Measurements from ENCODE around the gene ZFR. TPM values are rescaled to one million over a fixed set of nuclear protein-coding genes. Genes with fewer than 3 reads are reported as not detected.

The ZFR gene
- total and polyA plus RNA-seq, 7 donors: 25.8 to 99.9 (median 71.8) TPM

DNA sequence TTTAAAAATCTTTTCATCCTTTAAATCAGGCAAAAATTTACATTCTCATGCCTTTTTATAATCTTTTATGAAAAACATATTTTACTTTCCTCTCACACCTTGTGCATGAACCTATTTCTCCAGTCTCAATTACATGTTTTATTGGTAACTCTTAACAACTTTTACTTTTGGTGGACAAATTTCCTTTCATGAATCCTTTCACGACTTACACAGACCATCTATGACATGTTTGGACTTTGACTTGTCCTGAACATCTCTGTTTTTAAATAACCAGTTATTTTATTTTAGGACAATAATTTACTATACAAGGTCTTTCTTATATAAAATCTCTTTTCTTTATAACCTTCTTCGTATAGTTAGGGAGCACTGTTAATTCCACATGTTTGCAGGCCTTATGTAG lies 105.3 kb downstream of the ZFR start:
- H3K27ac ChIP-seq: no peak overlapping the region
- H3K9me3 ChIP-seq: no peaks in the 10 kb centered on the region
- DNase-seq: no peak
- intact Hi-C loops (cut with DNase I): no loop called here
- no peak for TF ChIP-seq POLR2A (IDR thresholded peaks at IDR 0.05)
- TF ChIP-seq, protein P1, sequence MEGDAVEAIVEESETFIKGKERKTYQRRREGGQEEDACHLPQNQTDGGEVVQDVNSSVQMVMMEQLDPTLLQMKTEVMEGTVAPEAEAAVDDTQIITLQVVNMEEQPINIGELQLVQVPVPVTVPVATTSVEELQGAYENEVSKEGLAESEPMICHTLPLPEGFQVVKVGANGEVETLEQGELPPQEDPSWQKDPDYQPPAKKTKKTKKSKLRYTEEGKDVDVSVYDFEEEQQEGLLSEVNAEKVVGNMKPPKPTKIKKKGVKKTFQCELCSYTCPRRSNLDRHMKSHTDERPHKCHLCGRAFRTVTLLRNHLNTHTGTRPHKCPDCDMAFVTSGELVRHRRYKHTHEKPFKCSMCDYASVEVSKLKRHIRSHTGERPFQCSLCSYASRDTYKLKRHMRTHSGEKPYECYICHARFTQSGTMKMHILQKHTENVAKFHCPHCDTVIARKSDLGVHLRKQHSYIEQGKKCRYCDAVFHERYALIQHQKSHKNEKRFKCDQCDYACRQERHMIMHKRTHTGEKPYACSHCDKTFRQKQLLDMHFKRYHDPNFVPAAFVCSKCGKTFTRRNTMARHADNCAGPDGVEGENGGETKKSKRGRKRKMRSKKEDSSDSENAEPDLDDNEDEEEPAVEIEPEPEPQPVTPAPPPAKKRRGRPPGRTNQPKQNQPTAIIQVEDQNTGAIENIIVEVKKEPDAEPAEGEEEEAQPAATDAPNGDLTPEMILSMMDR (IDR thresholded peaks at IDR 0.05): no peak
- TF ChIP-seq EP300 (IDR thresholded peaks at IDR 0.05): no peak
- TF ChIP-seq POLR2AphosphoS5 (IDR thresholded peaks at IDR 0.05): no peak
- no peaks in the 10 kb centered on the region for H3K4me1 ChIP-seq
- 81 to 89% methylated on average over 2 of the region's 2 CpGs for WGBS, 2 donors
- no peaks in the 10 kb centered on the region for H3K27me3 ChIP-seq
- H3K4me3 ChIP-seq: no peak overlapping the region
- H3K36me3 ChIP-seq: no peaks in the 10 kb centered on the region

DNA sequence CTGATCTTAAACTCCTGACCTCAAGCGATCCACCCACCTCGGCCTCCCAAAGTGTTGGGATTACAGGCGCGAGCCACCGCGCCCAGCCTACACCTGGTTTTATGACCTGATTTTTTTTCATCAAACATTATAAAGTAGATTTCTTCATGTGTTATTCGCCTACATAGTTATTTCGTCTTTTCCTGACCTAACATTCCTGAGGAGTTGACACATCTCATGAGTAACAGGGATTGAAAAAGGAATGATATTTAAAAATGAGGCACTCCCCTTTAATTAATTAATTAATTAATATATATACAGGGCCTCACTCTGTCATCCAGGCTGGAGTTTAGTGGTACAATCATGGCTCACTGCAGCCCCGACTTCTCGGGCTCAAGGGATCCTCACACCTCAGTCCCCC lies 111.6 kb downstream of the ZFR start:
- H3K4me3 ChIP-seq: no peak overlapping the region
- H3K27me3 ChIP-seq: no peaks in the 10 kb centered on the region
- DNase-seq: no peak
- H3K4me1 ChIP-seq: peaks cover 0 to 16% (median 10%) of the 10 kb centered on the region in 4 donors
- no peak for TF ChIP-seq POLR2A (IDR thresholded peaks at IDR 0.05)
- no peak for TF ChIP-seq EP300 (IDR thresholded peaks at IDR 0.05)
- TF ChIP-seq POLR2AphosphoS5 (IDR thresholded peaks at IDR 0.05): no peak
- TF ChIP-seq, protein P1 (IDR thresholded peaks at IDR 0.05): no peak
- H3K36me3 ChIP-seq: no peaks in the 10 kb centered on the region
- intact Hi-C loops (cut with DNase I): no loop called here
- no peaks in the 10 kb centered on the region for H3K9me3 ChIP-seq
- WGBS, 2 donors: 32 to 77% methylated on average over 10 of the region's 10 CpGs
- no peak overlapping the region for H3K27ac ChIP-seq

DNA sequence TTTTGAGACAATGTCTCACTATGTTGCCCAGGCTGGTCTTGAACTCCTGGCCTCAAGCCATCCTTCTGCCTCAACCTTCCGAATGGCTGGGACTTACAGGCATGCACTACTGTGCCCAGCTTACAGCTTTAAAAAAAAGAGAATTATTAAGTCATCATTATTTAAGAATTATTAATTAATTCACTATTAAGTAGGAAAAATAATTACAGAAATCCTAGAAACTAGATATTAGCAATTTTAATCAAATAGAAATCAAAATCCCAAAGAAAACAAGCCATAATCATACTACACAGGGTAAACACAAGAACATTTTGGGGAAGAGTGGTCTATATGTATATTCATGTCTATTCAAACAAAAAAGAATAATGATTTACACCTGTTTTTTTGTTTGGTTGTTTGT lies 112.2 kb downstream of the ZFR start:
- 35 to 82% methylated on average over 1 of the region's 1 CpG for WGBS, 2 donors
- Histone ChIP-seq H3K36me3 (no peaks in the 10 kb centered on the region), H3K27ac (no peak overlapping the region), H3K27me3 (no peaks in the 10 kb centered on the region), H3K4me3 (no peak overlapping the region), H3K9me3 (no peaks in the 10 kb centered on the region), H3K4me1 (peaks cover 0 to 16% (median 10%) of the 10 kb centered on the region in 4 donors)
- intact Hi-C loops (cut with DNase I): no loop called here
- DNase-seq: no peak
- TF ChIP-seq POLR2AphosphoS5 (IDR thresholded peaks at IDR 0.05) (no peak), EP300 (IDR thresholded peaks at IDR 0.05) (no peak), POLR2A (IDR thresholded peaks at IDR 0.05) (no peak)
- TF ChIP-seq, protein P1 (IDR thresholded peaks at IDR 0.05): no peak

DNA sequence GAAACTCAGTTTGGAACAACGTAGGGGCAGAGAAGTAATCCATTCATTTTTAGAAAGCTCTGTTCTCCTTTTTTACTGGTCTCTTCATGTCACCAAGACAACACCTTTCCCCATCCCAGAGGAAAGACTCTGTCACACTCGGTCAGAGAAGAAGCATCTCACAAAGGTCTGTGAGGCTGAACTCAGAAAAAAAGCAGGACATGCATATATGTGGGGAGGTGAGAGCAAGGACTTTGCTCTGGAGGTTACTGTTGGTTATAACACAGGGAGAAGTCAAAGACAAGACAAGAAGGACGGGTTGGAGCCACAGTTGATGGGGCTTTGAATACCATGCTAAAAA lies 112.6 kb downstream of the ZFR start:
- Histone ChIP-seq H3K27ac (no peak overlapping the region), H3K27me3 (no peaks in the 10 kb centered on the region), H3K4me1 (peaks cover 0 to 16% (median 10%) of the 10 kb centered on the region in 4 donors), H3K4me3 (no peak overlapping the region), H3K36me3 (no peaks in the 10 kb centered on the region), H3K9me3 (no peaks in the 10 kb centered on the region)
- 16 to 56% methylated on average over 3 of the region's 3 CpGs for WGBS, 2 donors
- intact Hi-C loops (cut with DNase I): no loop called here
- DNase-seq: no peak
- TF ChIP-seq EP300 (IDR thresholded peaks at IDR 0.05) (no peak), POLR2A (IDR thresholded peaks at IDR 0.05) (no peak), POLR2AphosphoS5 (IDR thresholded peaks at IDR 0.05) (no peak)
- TF ChIP-seq, protein P1 (IDR thresholded peaks at IDR 0.05): no peak

DNA sequence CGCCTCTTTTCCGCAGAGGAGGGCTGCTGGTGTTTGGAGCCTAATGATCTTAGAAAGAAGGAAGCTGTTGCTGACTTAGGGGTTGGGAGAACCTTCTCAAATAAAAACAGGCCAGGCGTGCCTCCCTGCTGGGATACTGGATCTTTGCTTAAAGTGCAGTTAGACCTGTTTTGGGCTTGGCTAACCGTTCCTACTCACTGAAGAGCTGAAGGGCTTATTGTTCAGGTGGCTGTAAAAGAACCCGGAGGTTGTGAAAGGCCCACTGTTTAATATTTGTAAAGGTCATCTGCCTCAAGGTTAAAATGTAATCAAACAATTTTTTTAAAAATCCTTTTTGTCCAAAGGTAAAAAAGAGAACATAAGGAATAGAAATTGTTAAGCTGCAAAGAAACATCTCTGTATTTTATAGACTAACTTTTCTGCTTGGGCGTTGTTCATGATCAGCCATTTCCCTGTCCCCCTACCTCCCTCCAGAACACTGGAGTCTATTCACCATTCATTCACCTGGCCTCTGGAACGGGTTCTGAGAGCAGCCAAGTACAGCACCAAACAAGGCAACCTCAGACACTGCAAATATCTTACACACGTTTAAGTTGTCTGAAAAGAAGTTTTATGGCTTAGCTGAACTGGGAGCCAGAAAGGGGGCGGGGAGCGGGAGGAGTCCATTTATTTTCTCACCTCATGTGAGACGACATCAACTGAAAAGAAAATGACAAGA lies 113.2 kb downstream of the ZFR start:
- intact Hi-C loops (cut with DNase I): no loop called here
- WGBS, 2 donors: 17 to 57% methylated on average over 11 of the region's 11 CpGs
- no peaks in the 10 kb centered on the region for H3K36me3 ChIP-seq
- no peaks in the 10 kb centered on the region for H3K27me3 ChIP-seq
- no peaks in the 10 kb centered on the region for H3K9me3 ChIP-seq
- peaks cover 0 to 16% (median 10%) of the 10 kb centered on the region in 4 donors for H3K4me1 ChIP-seq
- DNase-seq: no peak
- H3K27ac ChIP-seq: peak overlapping the region in 1 of 4 donors; percentile 4
- no peak overlapping the region for H3K4me3 ChIP-seq
- TF ChIP-seq EP300 (IDR thresholded peaks at IDR 0.05): no peak
- TF ChIP-seq, protein P1 (IDR thresholded peaks at IDR 0.05): no peak
- TF ChIP-seq POLR2A (IDR thresholded peaks at IDR 0.05): no peak
- TF ChIP-seq POLR2AphosphoS5 (IDR thresholded peaks at IDR 0.05): no peak
